GM19468 (cell line): ENCODE data around the gene ACOT12.

Source experiments
- ATAC-seq: cut with Tn5 transposase; IDR thresholded peaks from one replicate; pipeline ENCODE4 v1.9.1; 2021; ENCODE audit warnings: mild to moderate bottlenecking, moderate library complexity, moderate number of reproducible peaks; ENCODE audit not compliant: unreplicated experiment; ENCODE audit errors: extremely low read depth

Gene ACOT12

DNA sequence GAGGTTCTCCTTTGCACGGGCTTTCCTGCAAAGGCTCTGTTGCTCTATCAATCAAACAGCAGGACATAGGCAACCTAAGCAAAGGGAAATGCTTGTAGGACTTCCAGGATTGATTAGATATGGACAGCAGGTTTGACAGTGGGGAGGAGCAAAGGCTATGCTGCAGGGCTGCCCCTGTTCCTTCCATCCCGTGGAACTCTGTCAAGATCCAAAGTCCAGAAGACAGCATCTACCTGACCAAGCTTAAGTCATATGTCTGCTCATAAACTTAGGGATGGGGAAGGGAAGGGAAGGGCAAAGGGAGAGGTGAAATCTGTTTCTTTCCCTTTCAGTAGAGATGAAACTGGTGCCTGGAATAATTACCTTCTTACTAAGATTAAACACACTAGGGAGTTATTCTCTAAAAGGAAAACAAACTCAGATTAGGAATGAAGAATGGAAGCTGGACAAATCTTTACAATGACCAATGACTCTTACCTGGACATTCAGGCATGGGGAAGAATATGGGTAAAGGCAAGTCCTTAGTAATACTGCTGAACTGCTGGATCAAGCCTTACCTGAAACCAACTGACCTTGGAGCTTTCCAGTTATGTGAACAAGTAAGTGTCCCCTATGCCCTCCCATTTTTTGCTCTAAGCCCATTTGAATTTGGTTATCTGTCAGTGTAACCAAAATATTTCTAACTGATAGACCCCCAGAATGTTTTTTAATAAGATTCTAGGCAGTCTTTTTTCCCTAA, 8.4 kb upstream of the ACOT12 start:
- ATAC-seq, result no peak

GRCh38 chr5:81401266-81401665, 7.3 kb upstream of the ACOT12 start:
- no peak for ATAC-seq

- no peak for ATAC-seq
Observed at GRCh38 chr5:81400375-81400774, 6.4 kb upstream of the ACOT12 start.

- ATAC-seq, result no peak
Observed at GRCh38 chr5:81398741-81399140, 4.8 kb upstream of the ACOT12 start.

- no peak for ATAC-seq
Observed at GRCh38 chr5:81397176-81397575, 3.2 kb upstream of the ACOT12 start.

DNA sequence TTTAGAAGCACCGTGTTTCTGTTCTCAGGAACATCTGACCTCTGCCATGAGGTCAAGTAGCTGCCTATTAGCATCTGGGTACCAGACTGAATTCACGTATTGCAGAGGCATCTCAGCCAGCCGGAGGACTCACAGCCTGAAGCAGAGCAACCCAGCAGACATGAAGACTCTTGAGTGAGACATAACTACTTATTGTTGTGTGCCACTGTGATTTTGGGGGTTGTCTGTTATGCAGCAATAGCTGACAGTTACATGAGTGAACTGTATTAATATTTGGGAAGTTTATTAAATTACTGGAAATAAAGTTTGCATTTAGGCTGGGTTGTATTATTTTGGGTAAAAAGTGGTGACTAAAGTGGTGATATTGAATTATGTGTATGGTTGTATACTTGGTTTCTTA, 1.3 kb upstream of the ACOT12 start:
- no peak for ATAC-seq

- no peak for ATAC-seq
Observed at GRCh38 chr5:81393430-81393782, 528 bp downstream of the ACOT12 start.

- no peak for ATAC-seq
Observed at GRCh38 chr5:81389025-81389424, 4.9 kb downstream of the ACOT12 start.

DNA sequence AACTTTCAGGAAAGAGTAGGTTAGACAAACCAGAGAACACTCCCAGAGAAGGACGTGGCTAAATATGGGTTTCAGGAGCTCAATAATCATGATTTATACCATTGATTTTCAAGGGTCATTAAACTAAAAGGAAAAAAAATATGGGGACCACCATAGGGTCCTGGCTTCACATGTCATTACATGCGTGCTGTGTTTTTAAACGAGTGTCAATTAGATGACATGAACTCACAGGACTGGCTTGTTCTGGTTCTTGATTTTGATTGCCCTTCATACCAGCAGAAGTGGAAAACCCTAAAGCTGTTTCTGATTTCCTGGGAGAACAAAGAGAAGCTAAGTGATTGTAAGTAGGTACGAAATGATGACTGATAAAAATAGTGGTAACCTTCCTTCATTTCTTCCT, 5.8 kb downstream of the ACOT12 start:
- no peak for ATAC-seq

GRCh38 chr5:81383867-81384266, 10.1 kb downstream of the ACOT12 start:
- no peak for ATAC-seq

- no peak for ATAC-seq
Observed at GRCh38 chr5:81371354-81371876, 22.5 kb downstream of the ACOT12 start.

GRCh38 chr5:81370912-81371311, 23.0 kb downstream of the ACOT12 start:
- ATAC-seq, result no peak

GRCh38 chr5:81365541-81365940, 28.4 kb downstream of the ACOT12 start:
- ATAC-seq, result no peak

- no peak for ATAC-seq
Observed at GRCh38 chr5:81363093-81363871, 30.7 kb downstream of the ACOT12 start.

- no peak for ATAC-seq
Observed at GRCh38 chr5:81361600-81361999, 32.3 kb downstream of the ACOT12 start.

DNA sequence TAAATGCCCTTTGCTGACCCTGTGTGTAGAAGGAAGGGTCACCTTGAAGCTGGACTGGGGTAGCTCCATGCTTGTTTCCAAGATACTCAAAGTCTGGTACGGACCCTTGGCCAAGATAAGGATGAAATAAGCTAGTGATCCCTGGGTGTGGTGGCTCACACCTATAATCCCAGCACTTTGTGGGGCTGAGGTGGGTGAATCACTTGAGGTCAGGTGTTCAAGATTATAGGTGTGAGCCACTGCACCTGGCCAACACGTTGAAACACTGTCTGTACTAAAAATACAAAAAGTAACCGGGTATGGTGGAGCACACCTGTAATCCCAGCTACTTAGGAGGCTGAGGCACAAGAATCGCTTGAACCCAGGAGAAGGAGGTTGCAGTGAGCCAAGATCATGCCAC, 33.3 kb downstream of the ACOT12 start:
- ATAC-seq, result no peak

- no peak for ATAC-seq
Observed at GRCh38 chr5:81359881-81360280, 34.1 kb downstream of the ACOT12 start.

DNA sequence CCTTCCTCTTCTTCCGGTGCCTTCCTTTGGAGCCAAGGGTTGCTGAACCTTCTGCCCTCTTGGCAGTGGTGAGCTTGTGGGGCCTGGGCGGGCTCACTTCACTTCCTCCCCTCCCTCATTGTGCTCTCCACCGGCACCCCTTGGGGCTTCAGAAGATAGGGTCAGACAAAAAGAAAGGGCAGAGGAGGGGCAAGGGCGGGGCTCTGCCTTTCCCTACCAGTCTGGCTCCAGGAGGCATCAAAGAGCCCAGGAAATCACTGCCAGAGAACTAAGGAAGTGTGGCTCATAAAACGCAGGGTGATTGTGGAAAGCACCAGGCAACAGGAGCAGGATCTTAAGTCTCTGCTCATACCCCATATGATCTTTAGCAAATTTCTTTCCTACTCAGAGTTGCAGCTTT, 34.8 kb downstream of the ACOT12 start:
- no peak for ATAC-seq

- ATAC-seq, result no peak
Observed at GRCh38 chr5:81355291-81356251, 38.4 kb downstream of the ACOT12 start.

DNA sequence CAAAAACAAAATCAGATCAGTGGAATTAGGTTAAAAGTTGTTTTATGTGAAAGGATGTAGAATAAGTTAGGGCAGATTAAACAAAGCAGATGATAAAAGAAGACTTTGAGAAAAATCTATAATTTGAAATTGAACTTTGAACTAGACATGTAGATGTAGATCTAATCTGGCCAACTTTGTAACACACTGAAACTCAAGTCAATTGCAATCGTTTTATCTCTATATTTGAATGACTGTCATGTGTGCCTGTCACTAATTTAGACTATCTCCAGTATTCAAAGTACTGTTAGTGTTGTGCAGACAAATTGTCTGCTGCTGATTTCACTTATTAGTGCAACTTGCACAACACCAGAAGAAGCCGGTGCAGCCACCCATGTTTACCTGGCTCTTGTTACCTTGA, 39.8 kb downstream of the ACOT12 start:
- no peak for ATAC-seq
